Duodenal mucosa (tissue), 2 donors: ENCODE measurements around the gene JKAMP.

Source experiments
- H3K27ac ChIP-seq: one replicate; pipeline ENCODE4 v1.7.0; 2013; ENCODE audit warnings: low read depth, low read length
- H3K27me3 ChIP-seq, 2 donors: one replicate each; pipeline ENCODE4 v1.7.0; 2013; ENCODE audit warnings: low read length in 2 of 2, control low read depth in 1 of 2; ENCODE audit not compliant: insufficient read depth in 2 of 2, control insufficient read depth in 1 of 2
- H3K36me3 ChIP-seq, 2 donors: one replicate each; pipeline ENCODE4 v1.7.0; 2013; ENCODE audit warnings: low read length in 2 of 2, control low read depth in 1 of 2; ENCODE audit not compliant: insufficient read depth in 2 of 2, control insufficient read depth in 1 of 2
- H3K4me1 ChIP-seq, 2 donors: one replicate each; pipeline ENCODE4 v1.7.0; 2013; ENCODE audit warnings: low read length in 2 of 2, control low read depth in 1 of 2; ENCODE audit not compliant: insufficient read depth in 2 of 2, control insufficient read depth in 1 of 2
- H3K4me3 ChIP-seq, 2 donors: one replicate each; pipeline ENCODE4 v1.7.0; 2013; ENCODE audit warnings: low read length in 2 of 2, low read depth in 1 of 2
- H3K9ac ChIP-seq, 2 donors: one replicate each; pipeline ENCODE4 v1.7.0; 2013; ENCODE audit warnings: low read length in 2 of 2, low read depth in 1 of 2
- H3K9me3 ChIP-seq, 2 donors: one replicate each; pipeline ENCODE4 v1.7.0; 2013; ENCODE audit warnings: low read length in 2 of 2, control low read depth in 1 of 2; ENCODE audit not compliant: control insufficient read depth in 1 of 2

Gene JKAMP

DNA sequence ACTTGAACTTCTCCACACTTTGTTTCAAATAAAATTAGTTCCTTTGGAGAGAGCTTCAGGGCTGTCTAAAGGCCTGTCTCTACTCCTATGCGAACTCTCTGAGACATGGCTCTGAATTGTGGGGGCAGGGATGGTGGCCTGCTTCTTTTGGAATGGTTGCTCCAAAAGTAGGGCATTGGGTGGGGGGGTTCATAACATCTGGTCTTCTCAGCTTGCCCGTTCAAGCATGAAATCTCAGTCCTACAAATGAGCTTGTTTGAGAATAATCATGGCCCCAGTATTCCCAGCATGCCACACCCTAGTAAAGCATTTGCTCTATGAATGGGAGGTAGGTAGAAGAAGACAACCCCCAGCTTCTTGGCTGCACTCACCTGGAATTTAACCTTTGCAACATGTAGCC, 25.8 kb upstream of the JKAMP start:
- Histone ChIP-seq H3K9ac (no peak overlapping the region), H3K36me3 (no peaks in the 10 kb centered on the region), H3K4me1 (peaks cover 0 to under 1% of the 10 kb centered on the region in 2 donors)

DNA sequence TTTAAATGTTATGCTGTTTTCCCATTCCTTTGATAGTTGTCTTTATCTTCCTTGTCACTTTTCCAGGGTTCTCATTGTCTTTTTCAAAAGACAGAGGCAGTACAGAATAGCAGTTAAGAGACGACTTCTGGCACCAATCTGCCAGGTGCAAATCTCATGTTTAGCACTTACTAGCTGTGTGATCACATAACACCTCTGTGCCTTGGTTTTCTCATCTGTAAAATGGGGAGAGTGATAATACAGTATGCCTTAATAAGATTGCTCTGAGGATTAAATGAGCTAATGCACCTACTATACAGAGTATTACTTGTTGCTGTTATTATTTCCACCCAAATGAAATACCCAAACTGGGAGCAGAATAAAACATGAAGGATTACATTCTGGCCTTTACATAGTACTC, 23.9 kb upstream of the JKAMP start:
- H3K9me3 ChIP-seq = no peaks in the 10 kb centered on the region
- H3K27ac ChIP-seq = no peak overlapping the region
- peaks cover 6 to 8% of the 10 kb centered on the region in 2 donors for H3K4me1 ChIP-seq
- no peak overlapping the region for H3K4me3 ChIP-seq
- H3K9ac ChIP-seq = no peak overlapping the region
- H3K36me3 ChIP-seq = no peaks in the 10 kb centered on the region
- H3K27me3 ChIP-seq = no peaks in the 10 kb centered on the region

More for the DNA sequence above, 25.8 kb upstream of the JKAMP start:
- Histone ChIP-seq H3K27me3 (no peaks in the 10 kb centered on the region), H3K9me3 (no peaks in the 10 kb centered on the region), H3K27ac (no peak overlapping the region), H3K4me3 (no peak overlapping the region)

DNA sequence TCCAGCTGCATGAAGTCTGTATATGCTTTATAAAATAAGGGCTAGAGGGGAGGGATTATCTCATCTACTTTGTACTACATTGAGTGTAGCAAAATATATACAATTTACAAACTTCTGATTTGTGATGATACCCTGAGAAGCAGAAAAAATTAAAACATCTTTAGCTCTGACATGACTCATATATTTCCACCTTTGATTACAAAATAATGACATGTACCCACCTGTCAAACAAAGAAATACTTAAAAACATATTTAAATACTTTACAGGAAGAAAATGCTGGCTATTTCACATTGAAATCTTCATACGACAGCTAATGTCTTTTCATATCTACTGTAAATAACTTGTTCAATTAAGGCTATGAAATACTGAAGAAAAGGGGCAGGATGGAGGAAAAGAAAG, 22.4 kb upstream of the JKAMP start:
- Histone ChIP-seq H3K4me3 (no peak overlapping the region), H3K27me3 (no peaks in the 10 kb centered on the region), H3K4me1 (peaks cover 6 to 8% of the 10 kb centered on the region in 2 donors), H3K9ac (no peak overlapping the region), H3K36me3 (no peaks in the 10 kb centered on the region), H3K27ac (no peak overlapping the region), H3K9me3 (no peaks in the 10 kb centered on the region)

DNA sequence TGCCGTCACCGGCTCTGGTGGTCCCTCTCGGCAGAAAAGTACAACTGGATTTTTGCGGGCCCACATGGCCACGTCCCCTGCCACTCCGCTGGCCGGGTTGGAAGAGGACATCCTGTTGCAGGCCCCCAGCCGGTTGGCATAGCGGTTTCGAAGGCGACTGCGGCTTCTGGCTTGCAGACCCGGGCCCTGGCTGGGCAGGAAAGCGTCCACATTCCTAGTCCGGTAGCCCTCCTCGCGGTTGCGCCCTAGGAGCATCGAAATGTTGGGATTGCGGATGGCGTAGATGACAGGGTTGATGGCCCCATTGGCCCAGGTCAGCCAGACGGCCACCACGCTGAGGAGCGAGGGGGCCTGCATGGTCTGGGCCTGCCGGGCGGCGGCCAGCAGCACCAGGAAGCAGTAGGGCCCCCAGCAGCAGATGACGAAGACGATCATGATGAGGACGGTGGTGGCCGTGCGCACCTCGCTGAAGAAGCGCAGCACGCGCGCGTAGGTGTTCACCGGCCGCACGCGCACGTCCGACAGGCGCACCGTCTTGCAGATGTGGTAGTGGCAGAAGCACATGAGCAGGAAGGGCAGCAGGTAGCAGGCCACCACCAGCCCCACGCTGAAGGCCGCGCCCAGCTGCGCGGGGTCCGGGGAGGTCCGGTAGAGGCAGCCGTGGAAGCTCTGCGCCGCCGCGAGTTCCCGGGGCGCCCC, 20.4 kb upstream of the JKAMP start:
- peak overlapping the region in 1 of 2 donors; percentile 45 for H3K9ac ChIP-seq
- H3K4me3 ChIP-seq = peak overlapping the region; percentile 69 to 78

DNA sequence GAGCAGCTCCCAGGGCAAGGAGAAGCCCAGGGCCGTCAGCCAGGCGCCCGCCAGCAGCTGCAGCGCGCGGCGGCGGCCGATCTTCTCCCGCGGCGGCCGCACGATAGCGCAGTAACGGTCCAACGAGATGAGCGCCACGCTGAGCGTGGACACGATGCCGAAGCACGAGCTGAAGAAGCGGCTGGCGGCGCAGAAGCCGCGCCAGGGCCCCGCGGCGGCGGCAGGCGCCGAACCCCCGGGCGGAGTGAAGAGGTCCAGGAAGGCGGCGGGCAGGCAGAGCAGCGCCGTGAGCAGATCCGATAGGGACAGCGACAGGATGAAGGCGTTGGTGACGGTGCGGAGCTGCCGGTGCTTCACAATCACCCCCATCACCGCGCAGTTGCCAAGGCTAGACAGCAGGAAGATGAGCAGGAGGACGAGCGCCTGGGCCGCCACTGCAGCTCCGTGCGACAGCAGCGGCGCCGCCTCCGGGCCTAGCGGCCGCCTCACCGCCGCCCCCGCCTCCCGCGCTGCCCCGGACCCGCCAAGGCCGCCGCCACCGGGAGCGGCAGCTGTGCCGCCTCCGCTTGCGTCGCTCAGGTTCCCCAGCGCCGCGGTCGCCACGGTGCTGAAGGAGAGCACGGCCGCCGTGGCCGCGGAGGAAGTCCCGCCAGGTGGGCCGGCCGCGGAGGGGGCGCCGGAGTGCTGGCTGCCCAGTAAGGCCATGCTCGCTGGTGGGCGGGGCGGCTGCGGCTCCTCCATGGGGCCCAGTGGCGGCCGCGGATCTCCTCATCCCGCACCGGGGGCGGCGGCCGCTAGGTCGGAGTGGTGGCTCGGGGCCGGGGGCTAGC, 19.6 kb upstream of the JKAMP start:
- peak overlapping the region in 1 of 2 donors; percentile 50 for H3K9ac ChIP-seq
- no peaks in the 10 kb centered on the region for H3K27me3 ChIP-seq
- peaks cover 0 to 3% of the 10 kb centered on the region in 2 donors for H3K36me3 ChIP-seq
- no peaks in the 10 kb centered on the region for H3K9me3 ChIP-seq
- peaks cover 6 to 8% of the 10 kb centered on the region in 2 donors for H3K4me1 ChIP-seq
- no peak overlapping the region for H3K27ac ChIP-seq
- peak overlapping the region; percentile 69 to 78 for H3K4me3 ChIP-seq

More for the DNA sequence above, 20.4 kb upstream of the JKAMP start:
- no peak overlapping the region for H3K27ac ChIP-seq
- no peaks in the 10 kb centered on the region for H3K27me3 ChIP-seq
- peaks cover 6 to 8% of the 10 kb centered on the region in 2 donors for H3K4me1 ChIP-seq
- peaks cover 0 to 2% of the 10 kb centered on the region in 2 donors for H3K36me3 ChIP-seq
- H3K9me3 ChIP-seq = no peaks in the 10 kb centered on the region

DNA sequence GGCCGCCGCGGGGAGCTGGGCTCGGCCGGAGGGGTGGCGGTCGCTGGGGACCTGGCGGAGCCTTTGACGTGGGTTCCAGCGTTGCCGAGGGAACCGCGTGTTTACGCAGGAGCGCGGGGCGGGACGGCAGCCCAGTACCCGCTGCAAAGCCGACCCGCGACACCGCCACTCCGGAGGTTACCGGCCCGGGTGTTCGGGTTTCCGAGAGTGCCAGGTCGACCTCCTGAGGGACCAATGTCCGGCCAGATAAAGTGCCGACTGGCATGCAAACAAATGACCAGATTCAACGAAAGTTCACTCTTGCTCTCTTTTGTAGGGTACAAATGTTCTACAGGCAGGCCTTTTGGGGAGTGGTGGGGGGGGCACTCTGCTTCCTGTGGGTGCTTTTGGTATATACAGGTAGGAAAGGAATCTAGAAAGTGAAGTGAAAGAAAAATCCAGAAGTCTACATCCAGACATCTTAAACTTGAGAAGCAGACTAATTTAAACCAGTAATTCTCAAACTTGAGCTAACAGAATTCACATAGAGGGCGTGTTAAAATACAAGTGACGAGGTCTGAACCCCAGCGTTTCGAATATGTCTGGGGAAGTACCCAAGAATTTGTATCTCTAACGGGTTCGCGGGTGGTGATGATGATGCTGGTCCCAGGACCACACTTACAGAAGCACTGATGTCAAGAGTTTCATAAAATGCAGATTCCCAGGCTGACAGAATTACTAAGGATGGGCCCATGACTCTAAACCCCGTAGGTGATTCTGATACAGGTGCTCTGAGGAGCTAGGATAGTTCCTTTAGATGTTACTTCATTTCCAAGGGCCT, 18.8 kb upstream of the JKAMP start, which contains the start of gene GPR135:
GPR135 (minus strand) TSS at position 65 of the 820 bp plus-strand sequence. CDS start 154 bp downstream, outside the sequence.
- H3K27ac ChIP-seq = no peak within 1 kb of the TSS
- peak within 1 kb of the TSS in 1 of 2 donors; percentile 50 for H3K9ac ChIP-seq
- H3K27me3 ChIP-seq = no peaks in the 10 kb centered on the region
- peaks cover 0 to 3% of the 10 kb centered on the region in 2 donors for H3K36me3 ChIP-seq
- peak within 1 kb of the TSS; percentile 69 to 78 for H3K4me3 ChIP-seq
- H3K4me1 ChIP-seq = peaks cover 6 to 8% of the 10 kb centered on the region in 2 donors
- no peaks in the 10 kb centered on the region for H3K9me3 ChIP-seq

DNA sequence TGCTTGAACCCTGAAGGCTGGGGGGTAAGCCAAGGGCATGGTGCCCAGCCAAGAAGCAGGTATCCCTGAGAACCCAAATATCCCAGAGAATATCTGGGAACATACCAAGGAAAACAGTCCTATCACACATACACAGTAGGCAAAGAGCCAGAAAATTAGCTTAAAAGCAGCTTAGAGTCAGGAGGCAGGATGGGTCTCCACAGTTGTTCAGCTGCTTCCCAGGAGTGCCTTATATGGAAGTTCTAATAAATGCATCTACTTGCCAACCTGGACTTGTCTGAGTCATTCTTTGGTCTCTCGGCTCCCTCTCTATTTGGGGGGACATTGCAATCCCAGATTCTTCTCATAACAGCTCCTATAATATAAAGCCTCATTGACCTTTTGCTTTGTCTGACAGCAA, 10.1 kb upstream of the JKAMP start:
- H3K4me3 ChIP-seq = no peak overlapping the region
- H3K4me1 ChIP-seq = no peaks in the 10 kb centered on the region
- H3K27ac ChIP-seq = no peak overlapping the region
- H3K27me3 ChIP-seq = no peaks in the 10 kb centered on the region
- H3K9me3 ChIP-seq = no peaks in the 10 kb centered on the region
- peaks cover 3 to 22% of the 10 kb centered on the region in 2 donors for H3K36me3 ChIP-seq
- no peak overlapping the region for H3K9ac ChIP-seq

DNA sequence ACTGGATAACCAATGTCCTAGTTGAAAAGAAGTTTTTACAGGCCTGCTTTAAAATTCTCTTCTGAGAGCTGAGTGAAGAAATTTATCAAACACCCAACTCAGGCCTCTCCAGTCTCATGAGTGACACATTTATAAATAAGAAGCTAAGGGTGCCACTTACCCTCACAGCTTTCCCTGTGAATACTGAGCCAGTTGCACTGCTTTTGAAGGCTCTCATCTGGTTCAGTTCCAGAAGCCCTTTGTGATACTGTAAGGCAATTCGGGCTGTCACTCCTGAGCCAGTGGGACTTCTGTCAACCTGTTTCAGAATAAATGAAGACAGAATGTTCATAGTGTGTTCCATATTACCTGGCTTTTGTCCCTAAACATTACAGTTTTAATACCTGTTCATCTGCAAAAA, 8.6 kb upstream of the JKAMP start:
- H3K9ac ChIP-seq = no peak overlapping the region
- H3K4me3 ChIP-seq = no peak overlapping the region
- no peak overlapping the region for H3K27ac ChIP-seq
- H3K36me3 ChIP-seq = peaks cover 3 to 22% of the 10 kb centered on the region in 2 donors
- H3K4me1 ChIP-seq = peaks cover 6 to 7% of the 10 kb centered on the region in 2 donors
- H3K27me3 ChIP-seq = no peaks in the 10 kb centered on the region
- no peaks in the 10 kb centered on the region for H3K9me3 ChIP-seq

DNA sequence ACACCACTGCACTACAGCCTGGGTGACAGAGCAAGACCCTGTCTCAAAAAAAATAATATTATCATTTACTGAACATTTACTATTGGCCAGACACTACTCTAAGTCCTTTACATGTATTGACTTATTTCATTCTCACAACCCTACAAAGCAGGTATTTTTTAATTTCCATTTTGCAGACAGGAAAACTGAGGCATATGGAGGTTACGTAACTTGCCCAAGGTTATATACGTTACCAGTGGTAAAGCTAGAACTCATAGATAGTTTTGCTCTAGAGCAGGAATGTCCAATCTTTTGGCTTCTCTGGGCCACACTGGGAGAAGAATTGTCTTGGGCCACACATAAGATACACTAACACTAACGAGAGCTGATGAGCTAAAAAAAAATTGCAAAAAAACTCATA, 5.8 kb upstream of the JKAMP start:
- Histone ChIP-seq H3K27ac (no peak overlapping the region), H3K9me3 (no peaks in the 10 kb centered on the region), H3K27me3 (no peaks in the 10 kb centered on the region), H3K36me3 (peaks cover 3 to 22% of the 10 kb centered on the region in 2 donors), H3K9ac (no peak overlapping the region), H3K4me1 (peaks cover 28% of the 10 kb centered on the region in 2 donors), H3K4me3 (no peak overlapping the region)
